NT2/D1 (cell line): ENCODE data around the gene ZNF880.

Experiments
- SUZ12 ChIP-seq: IDR thresholded peaks from 2 replicates; pipeline ENCODE4 v1.6.1; 2011; ENCODE audit not compliant: insufficient read length, insufficient read depth; ENCODE audit errors: extremely low read depth
- YY1 ChIP-seq: IDR thresholded peaks from 2 replicates; pipeline ENCODE4 v1.6.1; 2011; ENCODE audit not compliant: insufficient read length, insufficient read depth
- ZNF274 ChIP-seq: IDR thresholded peaks from 2 replicates; pipeline ENCODE4 v1.6.1; 2011; ENCODE audit warnings: mild to moderate bottlenecking, low read depth, low read length

GRCh38 chr19:52391135-52391534 is 21.4 kb downstream of the ZNF880 start:
- TF ChIP-seq YY1 (no peak), SUZ12 (no peak), ZNF274 (no peak)
